Glutamatergic neuron (in vitro differentiated cells): ENCODE data around the gene POU3F1. TPM values are rescaled to one million over a fixed set of nuclear protein-coding genes. Genes with fewer than 3 reads are reported as not detected.

ENCODE experiments used
- DNase-seq: peaks from one replicate; pipeline ENCODE4 v3.0.0; 2022
- H3K27ac Mint-ChIP-seq: one replicate; pipeline ENCODE4 v1.8.0; 2020; ENCODE audit warnings: mild to moderate bottlenecking, mixed read lengths, inconsistent platforms; ENCODE audit not compliant: unreplicated experiment
- H3K27me3 Mint-ChIP-seq: one replicate; pipeline ENCODE4 v1.8.0; 2020; ENCODE audit warnings: mild to moderate bottlenecking, moderate library complexity, mixed read lengths, inconsistent platforms; ENCODE audit not compliant: unreplicated experiment
- H3K36me3 Mint-ChIP-seq: one replicate; pipeline ENCODE4 v1.8.0; 2020; ENCODE audit warnings: mild to moderate bottlenecking, mixed read lengths, inconsistent platforms; ENCODE audit not compliant: unreplicated experiment
- H3K4me1 Mint-ChIP-seq: one replicate; pipeline ENCODE4 v1.8.0; 2020; ENCODE audit warnings: mild to moderate bottlenecking, low read depth, mixed read lengths, inconsistent platforms; ENCODE audit not compliant: unreplicated experiment
- H3K4me3 Mint-ChIP-seq: one replicate; pipeline ENCODE4 v1.8.0; 2020; ENCODE audit warnings: mild to moderate bottlenecking, mixed read lengths, inconsistent platforms; ENCODE audit not compliant: unreplicated experiment
- H3K9me3 Mint-ChIP-seq: one replicate; pipeline ENCODE4 v1.8.0; 2020; ENCODE audit warnings: mild to moderate bottlenecking, moderate library complexity, mixed read lengths, inconsistent platforms; ENCODE audit not compliant: unreplicated experiment
- total RNA-seq: library from RNA; stranded (reverse); fragmentation: NEBNext Ultra II Directional; extraction: Animal tissue kit (Norgen Biotek cat#: 25700); gene quantifications from one replicate; pipeline ENCODE4 v1.2.1, GENCODE V29; 2021; ENCODE audit not compliant: unreplicated experiment
- TF ChIP-seq, protein P1 (sequence below): fragments of 200-600 bp; sonication (generic); IDR thresholded peaks from one replicate; pipeline ENCODE4 v1.5.0; 2021; ENCODE audit not compliant: partially characterized antibody, unreplicated experiment

Gene POU3F1
- total RNA-seq, 1 donor from 2014 or later = 9.3 TPM

DNA sequence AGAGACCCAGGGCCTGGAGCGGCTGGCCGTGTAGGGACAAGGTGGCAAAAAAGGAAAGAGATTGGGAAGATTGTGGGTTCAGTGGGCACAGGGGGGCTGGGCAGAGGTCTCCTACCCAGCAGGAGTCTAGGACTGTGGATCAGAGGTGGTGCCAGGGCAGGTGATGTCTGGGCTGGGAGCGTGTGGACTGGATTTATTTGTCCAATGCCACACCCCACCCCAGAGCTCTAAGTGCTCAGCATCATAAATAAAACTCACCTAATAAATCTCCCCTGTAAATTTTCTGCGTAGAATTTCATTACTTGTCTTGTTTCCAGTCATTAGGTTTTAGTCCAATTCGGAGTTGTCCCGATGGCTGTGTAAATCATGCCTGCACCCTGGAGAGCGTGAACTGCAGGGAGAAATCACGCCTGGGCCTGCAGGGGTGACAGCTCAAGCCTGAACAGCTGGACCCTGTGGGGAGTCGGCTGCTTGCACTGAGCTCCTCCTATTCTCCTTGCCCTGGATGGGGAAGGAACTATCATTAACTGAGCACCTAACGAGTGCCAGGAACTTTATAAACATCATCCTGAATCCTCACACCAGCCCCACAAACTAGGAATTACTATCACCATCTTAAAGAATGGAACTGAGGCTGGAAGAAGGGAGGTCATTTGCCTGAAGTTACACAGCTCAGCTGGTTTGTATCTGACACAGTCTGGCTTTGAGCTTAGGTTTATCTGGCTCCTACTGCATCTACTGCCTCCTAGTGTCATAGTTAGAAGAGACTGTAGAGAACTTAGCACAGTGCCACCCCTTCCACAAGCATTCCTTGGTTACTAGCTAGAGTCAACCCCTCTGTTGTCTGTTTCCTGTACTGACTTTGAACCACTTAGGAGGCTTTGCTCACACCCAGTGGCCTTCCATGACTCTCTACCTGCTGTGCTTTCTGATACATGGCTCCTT lies 25.0 kb upstream of the POU3F1 start:
- DNase-seq = no peak
- H3K27ac Mint-ChIP-seq = no peak overlapping the region
- peaks cover 28% of the 10 kb centered on the region for H3K4me1 Mint-ChIP-seq
- H3K4me3 Mint-ChIP-seq = no peak overlapping the region
- no peaks in the 10 kb centered on the region for H3K36me3 Mint-ChIP-seq
- TF ChIP-seq, protein P1, sequence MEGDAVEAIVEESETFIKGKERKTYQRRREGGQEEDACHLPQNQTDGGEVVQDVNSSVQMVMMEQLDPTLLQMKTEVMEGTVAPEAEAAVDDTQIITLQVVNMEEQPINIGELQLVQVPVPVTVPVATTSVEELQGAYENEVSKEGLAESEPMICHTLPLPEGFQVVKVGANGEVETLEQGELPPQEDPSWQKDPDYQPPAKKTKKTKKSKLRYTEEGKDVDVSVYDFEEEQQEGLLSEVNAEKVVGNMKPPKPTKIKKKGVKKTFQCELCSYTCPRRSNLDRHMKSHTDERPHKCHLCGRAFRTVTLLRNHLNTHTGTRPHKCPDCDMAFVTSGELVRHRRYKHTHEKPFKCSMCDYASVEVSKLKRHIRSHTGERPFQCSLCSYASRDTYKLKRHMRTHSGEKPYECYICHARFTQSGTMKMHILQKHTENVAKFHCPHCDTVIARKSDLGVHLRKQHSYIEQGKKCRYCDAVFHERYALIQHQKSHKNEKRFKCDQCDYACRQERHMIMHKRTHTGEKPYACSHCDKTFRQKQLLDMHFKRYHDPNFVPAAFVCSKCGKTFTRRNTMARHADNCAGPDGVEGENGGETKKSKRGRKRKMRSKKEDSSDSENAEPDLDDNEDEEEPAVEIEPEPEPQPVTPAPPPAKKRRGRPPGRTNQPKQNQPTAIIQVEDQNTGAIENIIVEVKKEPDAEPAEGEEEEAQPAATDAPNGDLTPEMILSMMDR = no peak
- H3K27me3 Mint-ChIP-seq = peaks cover 11% of the 10 kb centered on the region
- H3K9me3 Mint-ChIP-seq = peaks cover 8% of the 10 kb centered on the region

DNA sequence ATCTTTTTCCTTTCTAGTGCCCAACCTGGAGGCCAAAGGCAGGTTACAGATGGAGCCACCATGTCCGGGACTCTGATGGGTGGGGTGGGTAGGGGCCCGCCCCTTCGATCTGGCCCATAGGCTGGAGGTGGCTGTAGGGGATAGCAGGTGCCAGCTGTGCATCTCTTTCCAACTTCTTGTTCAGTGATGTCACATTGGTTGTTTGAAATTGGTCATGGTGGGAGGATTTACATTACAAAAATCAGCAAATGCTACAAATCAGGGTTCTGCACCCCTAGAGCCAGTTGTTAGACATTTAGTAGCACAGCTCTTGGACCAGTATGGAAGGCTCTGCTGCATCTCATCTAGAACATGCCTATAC lies 22.4 kb upstream of the POU3F1 start:
- peaks cover 7% of the 10 kb centered on the region for H3K27me3 Mint-ChIP-seq

DNA sequence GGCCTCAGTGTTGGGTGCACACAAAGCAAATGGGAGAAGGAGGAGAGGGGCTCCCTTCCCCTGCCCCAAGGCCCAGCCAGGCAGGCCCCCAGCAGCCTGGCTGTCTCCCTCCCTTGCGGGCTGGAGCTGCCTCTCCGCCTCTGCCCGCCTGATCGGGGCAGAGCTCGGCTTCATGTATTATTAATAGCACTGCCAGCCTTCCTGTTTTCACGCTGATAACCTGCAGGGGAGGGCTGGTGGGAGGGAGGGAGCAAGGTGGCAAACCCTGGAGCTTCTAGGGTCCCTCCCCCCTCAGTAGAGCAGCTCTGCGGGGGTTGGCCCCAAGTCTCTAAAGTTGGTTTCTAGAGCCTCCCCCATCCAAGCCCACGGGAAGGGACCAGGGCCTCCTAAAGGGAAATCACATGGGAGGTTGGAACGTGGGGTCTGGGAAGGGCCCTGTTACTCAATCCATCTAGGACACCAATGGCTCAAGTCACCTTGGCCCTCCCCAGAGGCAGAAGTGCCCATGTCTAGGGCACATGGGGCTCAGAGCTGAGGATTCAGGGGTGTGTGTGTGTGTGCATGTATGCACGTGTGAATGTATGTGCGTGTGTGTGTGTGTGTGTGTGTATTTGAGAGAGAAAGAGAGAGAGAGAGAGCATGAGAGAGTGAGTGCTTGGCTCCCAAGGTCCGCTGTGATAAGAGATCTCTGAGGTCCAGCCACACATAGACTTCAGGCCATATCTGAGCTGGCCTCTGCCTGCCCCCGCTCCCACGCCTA lies 21.8 kb upstream of the POU3F1 start:
- Mint-ChIP-seq H3K27ac (no peak overlapping the region), H3K4me1 (peaks cover 29% of the 10 kb centered on the region), H3K36me3 (no peaks in the 10 kb centered on the region), H3K4me3 (no peak overlapping the region), H3K9me3 (peaks cover 8% of the 10 kb centered on the region), H3K27me3 (peaks cover 7% of the 10 kb centered on the region)
- DNase-seq = no peak
- TF ChIP-seq, protein P1 = no peak

More for the DNA sequence above, 22.4 kb upstream of the POU3F1 start:
- TF ChIP-seq, protein P1 = no peak
- Mint-ChIP-seq H3K9me3 (peaks cover 8% of the 10 kb centered on the region), H3K4me3 (no peak overlapping the region), H3K4me1 (peaks cover 30% of the 10 kb centered on the region), H3K36me3 (no peaks in the 10 kb centered on the region), H3K27ac (no peak overlapping the region)
- DNase-seq = no peak

DNA sequence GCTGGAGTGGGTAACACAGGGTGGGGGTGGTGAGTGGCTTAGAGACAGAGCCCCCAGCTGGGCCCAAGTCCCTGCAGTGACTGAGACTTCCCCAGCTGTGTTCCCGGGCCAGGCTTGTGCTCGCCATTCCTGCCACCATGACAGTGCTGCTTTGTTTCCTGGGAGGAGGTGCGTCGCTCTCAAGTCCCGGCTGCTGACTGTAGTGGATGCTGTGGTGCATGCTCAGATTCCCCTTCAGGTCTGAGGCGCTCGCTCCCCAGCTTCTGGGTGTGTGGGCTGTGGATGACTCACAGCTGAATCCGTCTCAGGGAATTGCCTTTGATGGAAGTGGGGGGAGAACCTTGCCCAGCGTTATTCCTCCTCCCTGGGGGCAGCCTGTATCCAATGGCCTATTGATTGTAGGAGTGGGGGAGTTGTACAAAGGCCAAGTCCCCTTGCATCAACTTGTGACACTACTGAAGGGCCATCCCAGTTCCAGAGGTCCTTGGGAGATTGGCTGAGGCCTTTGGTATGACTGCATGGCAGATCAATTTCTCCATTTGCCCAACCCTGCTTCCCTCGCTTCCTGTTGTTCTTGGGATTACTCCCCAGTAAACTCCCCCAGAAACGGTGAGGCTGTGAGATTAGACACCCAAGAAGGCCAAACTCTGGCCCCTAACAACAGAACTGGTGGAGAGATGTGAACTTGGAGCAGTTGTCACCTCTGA lies 17.8 kb upstream of the POU3F1 start:
- Mint-ChIP-seq H3K4me3 (peak overlapping the region; percentile 34), H3K27ac (no peak overlapping the region)

More for the DNA sequence above, 17.8 kb upstream of the POU3F1 start:
- peaks cover 8% of the 10 kb centered on the region for H3K9me3 Mint-ChIP-seq
- no peaks in the 10 kb centered on the region for H3K36me3 Mint-ChIP-seq
- H3K27me3 Mint-ChIP-seq = peaks cover 2% of the 10 kb centered on the region
- TF ChIP-seq, protein P1 = no peak
- peaks cover 24% of the 10 kb centered on the region for H3K4me1 Mint-ChIP-seq
- DNase-seq = no peak
